ENCODE data around the gene MSL1. TPM values are rescaled to one million over a fixed set of nuclear protein-coding genes. Genes with fewer than 3 reads are reported as not detected.

The MSL1 gene
- total and polyA plus RNA-seq, 9 of the 15 experiments (the other 6 are each of a cell fraction or from before 2014, with no cell fraction given): 13.8 to 120 (median 61.9) TPM

- Histone ChIP-seq H3K36me3 (ENCODE audit: control insufficient read depth, insufficient read depth, low read length) (peaks cover 95% of the 10 kb centered on the region), H3K9me3 (replicated peaks; ENCODE audit: control insufficient read depth, insufficient read depth, low read depth, low read length) (no peaks in the 10 kb centered on the region), H3K4me1 (replicated peaks in 1 of 2; ENCODE audit: control insufficient read depth in 2 of 2, insufficient read depth in 2 of 2, low read length in 2 of 2) (peaks cover 0 to 5% of the 10 kb centered on the region in 2 experiments; a peak in 2 of 5 replicates), H3K4me3 (no peak overlapping the region), H3K27ac (ENCODE audit: extremely low read depth, low read depth, low read length) (no peak overlapping the region), H3K27me3 (ENCODE audit: control insufficient read depth in 2 of 2, insufficient read depth in 2 of 2, low read length in 2 of 2) (no peaks in the 10 kb centered on the region), H4K20me1 (replicated peaks; ENCODE audit: control insufficient read depth, insufficient read depth, low read length) (no peaks in the 10 kb centered on the region), H3K4me2 (ENCODE audit: insufficient read depth, low read length) (no peak overlapping the region), H3K79me2 (ENCODE audit: control insufficient read depth, insufficient read depth, low read length) (peaks cover 33% of the 10 kb centered on the region), H3K9ac (ENCODE audit: insufficient read depth in 1 of 2, low read depth in 2 of 2, low read length in 2 of 2) (no peak overlapping the region), H3K9me1 (ENCODE audit: control insufficient read depth, insufficient read depth, low read length) (no peaks in the 10 kb centered on the region), H2AFZ (ENCODE audit: low read depth, low read length) (no peak overlapping the region)
- in situ Hi-C loops (cut with MboI): no loop called here
- WGBS (ENCODE audit: insufficient coverage, low coverage, missing lambda C conversion rate): 100% methylated on average over 5 of the region's 5 CpGs
- ATAC-seq (no peak), DNase-seq (ENCODE audit: extremely low read depth in 1 of 4, low spot score in 3 of 4) (no peak), FAIRE-seq (no peak)
- ChIA-PET POLR2A (interaction anchor here (1.1 to 1.2 kb wide), 2 partner anchors 17 to 18 kb away, joined by 3 read pairs; no protein-coding TSS in a partner anchor), CTCF (ENCODE audit: low intra/inter-chr PET ratio) (no interaction called here)
- TSS peak; percentile 18 for BruUV-seq (replicated peaks)
- TF ChIP-seq MAX (CRISPR knock-in tag; IDR thresholded peaks at IDR 0.05): no peak
- TF ChIP-seq ZBTB33 (CRISPR knock-in tag; IDR thresholded peaks at IDR 0.05): peak; percentile 98
- TF ChIP-seq CHD7 (IDR thresholded peaks at IDR 0.05; ENCODE audit: low read depth, low read length): no peak
- TF ChIP-seq ZC3H11A (IDR thresholded peaks at IDR 0.05; ENCODE audit: low read depth, low read length): no peak
- intact Hi-C loops (cut with micrococcal nuclease): no loop called here
These were observed 7.7 kb downstream of the MSL1 start for GRCh38 chr17:40129498-40129897.
